Liver (tissue), 3 donors: ENCODE data around the gene MICAL2.

ENCODE experiments used
- CTCF ChIP-seq: fragments of 150-350 bp; IDR thresholded peaks from 2 replicates; pipeline ENCODE4 v1.5.1; 2017; ENCODE audit warnings: improper control_type of control experiment, low read depth, low read length; ENCODE audit not compliant: missing input control
- EGR1 ChIP-seq, 2 donors: IDR thresholded peaks; 2 replicates each; pipeline ENCODE4 v1.6.1; 2016 to 2018; ENCODE audit warnings: antibody characterized with exemption in 2 of 2, low read depth in 2 of 2
- FOXA1 ChIP-seq: IDR thresholded peaks from 2 replicates; pipeline ENCODE4 v1.6.1; 2016; ENCODE audit warnings: antibody characterized with exemption
- GABPA ChIP-seq, 2 donors: IDR thresholded peaks in 1 of 2; conservative IDR thresholded peaks in 1 of 2; 2 replicates each; pipeline ENCODE4 v1.6.1; 2016; ENCODE audit warnings: antibody characterized with exemption in 2 of 2, mild to moderate bottlenecking in 1 of 2, moderate library complexity in 1 of 2
- HNF4A ChIP-seq, 2 donors: conservative IDR thresholded peaks; 2 replicates each; pipeline ENCODE4 v1.6.1; 2016; ENCODE audit warnings: antibody characterized with exemption in 2 of 2, mild to moderate bottlenecking in 2 of 2
- JUND ChIP-seq, 2 donors: IDR thresholded peaks; 2 replicates each; pipeline ENCODE4 v1.6.1; 2016; ENCODE audit warnings: antibody characterized with exemption in 2 of 2
- MAX ChIP-seq: IDR thresholded peaks from 2 replicates; pipeline ENCODE4 v1.6.1; 2016; ENCODE audit warnings: antibody characterized with exemption
- RAD21 ChIP-seq, 2 donors: IDR thresholded peaks; 2 replicates each; pipeline ENCODE4 v1.6.1; 2016; ENCODE audit warnings: antibody characterized with exemption in 2 of 2, mild to moderate bottlenecking in 2 of 2
- REST ChIP-seq: IDR thresholded peaks from 2 replicates; pipeline ENCODE4 v1.6.1; 2016; ENCODE audit warnings: antibody characterized with exemption, mild to moderate bottlenecking
- YY1 ChIP-seq: IDR thresholded peaks from 2 replicates; pipeline ENCODE4 v1.6.1; 2016; ENCODE audit warnings: antibody characterized with exemption, mild to moderate bottlenecking
- donor health status: healthy.
- donor health status: healthy.

- TF ChIP-seq CTCF (peak; percentile 73), MAX (no peak), REST (no peak), RAD21 (IDR thresholded peaks at IDR 0.05) (peak; percentile 79 to 82), HNF4A (conservative IDR thresholded peaks at IDR 0.05) (no peak), EGR1 (IDR thresholded peaks at IDR 0.05; ENCODE audit: low read depth in 2 of 2) (no peak), GABPA (IDR thresholded peaks at IDR 0.05 in 1 of 2, conservative IDR thresholded peaks at IDR 0.05 in 1 of 2) (no peak), JUND (IDR thresholded peaks at IDR 0.05) (no peak), YY1 (no peak), FOXA1 (no peak)
These were observed 178.0 kb downstream of the MICAL2 start for GRCh38 chr11:12288212-12288930.
